GM19467 (cell line): ENCODE data around the gene MLKL.
A peak's percentile ranks its signal among the peaks of the same experiment; 100 is the strongest.

Experiments
- ATAC-seq: cut with Tn5 transposase; IDR thresholded peaks from one replicate; pipeline ENCODE4 v1.9.1; 2021; ENCODE audit warnings: mild to moderate bottlenecking, moderate library complexity; ENCODE audit not compliant: unreplicated experiment

The MLKL gene

DNA sequence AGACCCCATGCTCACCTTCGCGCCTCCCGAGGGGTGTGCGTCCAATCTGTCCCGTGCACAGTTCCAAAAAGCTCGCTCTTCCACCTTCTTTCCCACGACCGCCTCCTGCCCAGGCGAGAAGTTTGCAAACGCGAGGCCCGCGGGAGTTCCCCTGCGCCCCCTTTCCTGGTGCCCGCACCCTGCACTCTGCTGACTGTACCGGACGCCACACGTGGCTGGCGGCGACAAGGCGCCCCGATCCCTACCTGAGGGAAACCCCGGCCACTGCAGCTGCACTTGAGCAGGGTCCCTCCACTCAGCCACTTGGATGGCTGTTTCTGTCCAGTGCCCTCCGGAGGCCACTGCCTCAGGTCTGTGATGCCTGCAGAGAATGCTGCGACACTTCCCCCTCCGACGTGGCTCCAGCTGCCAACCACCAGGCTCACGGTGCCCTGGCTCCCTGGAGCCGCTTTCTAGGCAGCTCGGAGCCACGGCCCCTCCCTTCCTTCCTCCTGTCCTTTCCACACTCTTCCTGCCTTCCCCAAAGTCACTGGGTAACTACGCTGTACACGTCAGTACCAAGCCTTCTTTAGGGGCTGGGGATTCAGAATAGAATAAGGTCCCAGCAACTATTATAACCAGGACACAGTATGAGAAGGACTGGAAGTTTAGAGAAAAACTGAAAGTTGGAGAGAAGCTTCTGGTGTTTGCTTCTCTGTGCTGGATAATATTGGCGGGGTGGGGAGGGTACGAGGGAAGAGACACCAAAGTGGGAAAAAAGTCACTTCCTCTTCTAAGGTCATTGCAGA is at the start of gene MLKL:
TSS of gene MLKL (minus strand) at position 425 of the 788 bp plus-strand sequence. CDS start 5,105 bp downstream, outside the sequence.
- ATAC-seq, result peak; percentile 40

- ATAC-seq, result no peak
Measured at GRCh38 chr16:74749291-74750055, 48.8 kb upstream of the MLKL start.

- ATAC-seq, result no peak
Measured at GRCh38 chr16:74748616-74749026, 48.0 kb upstream of the MLKL start.

DNA sequence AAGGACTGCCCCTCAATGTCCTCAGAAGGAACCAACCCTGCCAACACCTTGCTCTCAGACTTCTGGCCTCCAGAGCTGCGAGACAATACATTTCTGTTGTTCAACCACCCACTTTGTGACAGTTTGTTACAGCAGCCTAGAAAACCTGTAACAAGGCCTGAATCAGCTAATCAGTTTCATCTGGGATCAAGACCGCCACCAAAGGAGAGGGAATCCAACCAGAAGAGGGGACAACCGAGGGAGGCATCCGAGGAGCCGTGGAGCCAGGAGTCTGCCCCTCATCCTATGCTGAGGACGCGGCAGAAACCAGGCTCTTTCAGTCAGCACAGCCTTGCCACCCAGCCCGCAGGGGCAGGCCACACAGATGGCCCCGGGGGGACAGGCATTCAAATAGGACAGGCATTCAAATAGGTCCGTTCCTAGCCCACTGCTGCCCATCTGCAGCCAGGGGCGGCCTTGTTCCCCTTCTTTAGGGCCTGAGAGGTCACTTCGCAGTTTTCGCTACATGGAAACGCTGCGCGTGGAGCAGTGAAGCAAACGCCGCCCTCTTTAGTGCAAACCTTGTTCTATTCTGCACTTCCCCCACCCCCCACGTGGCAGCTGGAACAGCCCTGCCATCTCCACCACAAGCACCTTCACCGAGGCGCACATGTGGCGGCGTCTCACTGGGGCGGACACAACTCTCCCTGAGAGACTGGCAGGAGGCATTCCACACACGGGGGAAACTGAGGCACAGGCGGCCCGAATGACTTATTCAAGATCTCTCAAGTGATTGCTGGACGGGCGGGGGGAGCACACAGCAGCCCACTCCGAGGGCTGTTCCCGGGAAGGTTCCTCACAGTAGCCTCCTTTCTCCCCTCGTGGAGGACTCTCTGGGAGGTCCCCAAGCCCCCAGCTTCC is 47.3 kb upstream of the MLKL start:
- no peak for ATAC-seq

DNA sequence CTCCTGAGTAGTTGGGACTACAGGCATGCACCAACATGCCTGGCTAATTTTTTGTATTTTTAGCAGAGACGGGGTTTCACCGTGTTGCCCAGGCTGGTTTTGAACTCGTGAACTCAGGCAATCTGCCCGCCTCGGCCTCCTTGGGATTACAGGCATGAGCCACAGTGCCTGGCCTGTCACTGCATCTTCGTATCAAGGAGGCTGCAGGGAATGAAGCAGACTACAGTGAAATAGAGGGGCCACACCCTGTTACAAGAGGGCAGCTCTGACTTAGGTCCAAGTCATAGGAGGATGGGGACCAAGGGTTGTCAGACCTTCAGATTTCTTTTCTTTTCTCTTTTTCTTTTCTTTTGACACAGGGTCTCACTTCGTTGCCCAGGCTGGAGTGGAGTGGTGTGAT is 45.3 kb upstream of the MLKL start:
- ATAC-seq, result no peak

DNA sequence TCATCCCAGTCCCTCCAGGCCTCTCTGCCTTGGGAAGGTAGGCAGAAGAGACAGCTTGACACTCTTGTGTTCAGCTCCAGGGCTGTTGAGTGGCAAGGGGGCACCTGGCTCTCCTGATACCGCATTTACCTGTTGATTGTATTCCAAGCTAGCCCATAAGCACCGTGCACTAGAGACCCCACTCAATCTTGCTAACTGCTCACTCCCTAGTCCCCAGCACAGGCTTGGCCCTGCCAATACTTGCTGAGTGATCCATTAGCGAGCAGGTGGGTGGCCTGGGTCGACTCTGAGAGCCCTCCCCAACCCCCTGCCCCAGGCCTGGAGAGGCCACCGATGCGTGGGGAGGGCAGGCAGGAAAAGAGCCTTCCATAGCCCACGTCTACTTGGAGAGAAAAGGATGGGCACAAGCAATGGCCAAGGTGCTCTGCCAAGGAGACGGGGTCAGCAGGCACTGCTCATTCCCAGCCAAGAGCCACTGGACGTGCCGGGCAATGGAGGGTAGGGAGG is 44.5 kb upstream of the MLKL start:
- no peak for ATAC-seq

DNA sequence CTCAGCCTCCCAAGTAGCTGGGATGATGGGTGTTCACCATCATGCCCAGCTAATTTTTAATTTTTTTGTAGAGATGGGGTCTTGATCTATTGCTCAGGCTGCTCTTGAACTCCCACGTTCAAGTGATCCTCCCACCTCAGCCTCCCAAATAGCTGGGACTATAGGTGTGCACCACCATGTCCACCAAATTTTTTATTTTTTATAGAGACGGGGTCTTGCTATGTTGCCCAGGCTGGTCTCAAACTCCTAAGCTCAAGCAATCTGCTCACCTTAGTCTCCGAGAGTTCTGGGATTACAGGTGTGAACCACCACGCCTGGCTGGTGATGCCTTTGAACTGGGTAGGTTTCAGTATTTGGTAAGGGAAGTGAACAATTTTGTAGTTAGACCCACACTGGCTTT is 43.9 kb upstream of the MLKL start:
- ATAC-seq, result no peak

GRCh38 chr16:74743668-74744299 is 43.1 kb upstream of the MLKL start:
- no peak for ATAC-seq

DNA sequence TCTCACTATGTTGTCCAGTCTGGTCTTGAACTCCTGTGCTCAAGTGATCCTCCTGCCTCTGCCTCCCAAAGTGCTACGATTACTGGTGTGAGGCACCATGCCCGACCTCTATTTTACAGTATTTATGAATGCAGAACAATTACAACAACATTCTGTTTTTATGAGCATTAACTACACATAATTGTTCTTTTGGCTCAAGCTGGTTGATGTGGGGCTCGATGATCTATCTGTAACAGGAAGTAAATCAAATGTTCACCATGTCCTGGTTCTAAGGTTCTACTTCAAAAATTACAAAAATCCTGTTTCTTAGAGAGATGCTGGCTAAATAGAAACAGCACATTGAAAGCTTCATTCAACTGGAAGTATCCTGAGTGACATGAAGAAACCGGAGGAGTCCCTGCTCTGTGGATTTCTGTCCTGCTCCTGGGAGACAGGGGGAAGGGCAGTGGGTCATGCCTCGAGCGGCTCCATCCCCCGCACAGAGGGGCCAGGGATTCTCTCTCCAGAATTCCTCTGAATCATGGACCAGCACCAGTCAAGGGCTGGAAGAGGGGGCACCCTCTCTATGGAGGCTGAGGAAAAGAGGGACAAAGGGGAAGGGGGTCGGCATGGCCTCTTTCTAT is 42.5 kb upstream of the MLKL start:
- no peak for ATAC-seq

DNA sequence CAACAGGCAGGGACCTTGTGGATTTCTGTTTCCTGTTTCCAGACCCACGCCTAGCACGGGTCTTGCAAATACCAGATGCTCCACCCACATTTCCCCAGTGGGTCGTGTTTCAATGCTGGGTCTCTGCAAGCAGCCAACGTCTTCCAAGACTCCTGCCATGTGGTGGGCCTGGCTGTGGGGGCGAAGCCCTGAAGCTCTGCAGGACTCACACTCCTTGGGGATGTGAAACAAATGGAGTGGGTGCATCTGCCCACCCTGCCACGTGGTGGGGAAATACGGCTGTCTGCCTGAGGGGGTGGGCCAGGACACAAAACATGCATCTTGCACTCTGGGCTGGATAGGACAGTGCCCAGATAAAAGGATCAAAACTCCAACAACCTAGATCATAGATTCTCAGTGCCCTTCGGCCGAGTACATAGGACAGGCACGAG is 41.4 kb upstream of the MLKL start:
- ATAC-seq, result no peak

GRCh38 chr16:74740795-74741304 is 40.2 kb upstream of the MLKL start:
- no peak for ATAC-seq

- ATAC-seq, result no peak
Measured at GRCh38 chr16:74739275-74739674, 38.6 kb upstream of the MLKL start.

GRCh38 chr16:74738816-74739215 is 38.2 kb upstream of the MLKL start:
- ATAC-seq, result no peak

GRCh38 chr16:74738113-74738541 is 37.5 kb upstream of the MLKL start:
- ATAC-seq, result no peak

DNA sequence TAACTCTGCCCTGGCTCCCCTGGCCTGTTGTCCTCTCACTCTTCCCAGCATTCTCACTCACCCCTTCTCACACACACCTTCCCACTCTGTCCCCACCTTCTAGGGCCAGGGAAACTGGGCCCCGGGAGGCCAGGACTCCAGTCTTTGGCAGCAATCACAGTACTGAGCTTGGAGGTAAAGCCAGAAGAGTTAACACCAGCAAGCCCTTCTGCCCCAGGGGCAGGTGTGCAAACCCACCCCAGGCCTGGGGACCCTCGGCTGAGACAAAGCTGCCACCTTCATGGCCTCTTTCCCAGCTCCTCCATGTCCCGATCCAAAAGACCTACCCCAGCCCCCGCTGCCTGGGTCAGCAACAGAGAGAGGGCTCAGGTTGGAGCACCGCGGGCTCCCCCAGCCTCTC is 36.9 kb upstream of the MLKL start:
- no peak for ATAC-seq

DNA sequence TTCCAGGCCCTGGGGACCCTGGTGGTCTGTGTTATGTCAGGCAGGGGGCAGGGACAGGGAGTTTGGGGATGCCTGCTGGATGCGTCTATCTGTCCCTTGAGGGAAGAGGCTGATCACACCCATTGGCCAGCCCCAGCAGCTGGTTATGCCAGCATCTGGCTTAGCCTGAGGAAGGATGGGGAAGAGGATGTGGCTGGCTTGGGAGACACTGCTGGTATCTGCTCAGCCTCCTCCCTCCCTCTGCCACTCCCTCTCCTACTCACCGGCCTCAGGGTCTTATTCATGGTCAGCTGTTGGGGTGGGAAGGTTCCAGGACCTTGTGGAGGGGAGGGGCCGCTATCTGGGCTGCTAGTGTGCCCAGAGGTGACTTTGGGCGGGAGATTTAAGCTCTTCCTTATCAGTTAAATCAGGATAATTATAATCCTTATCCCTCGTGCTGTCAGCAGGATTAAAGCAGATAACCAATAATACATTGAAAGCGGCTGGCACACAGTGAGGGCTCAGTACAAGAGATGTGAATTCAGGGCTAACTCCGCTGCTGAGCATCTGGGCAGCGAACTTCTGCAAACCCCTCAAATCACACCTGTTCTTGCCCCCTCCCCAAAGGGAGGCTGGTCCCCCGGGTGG is 36.0 kb upstream of the MLKL start:
- no peak for ATAC-seq

DNA sequence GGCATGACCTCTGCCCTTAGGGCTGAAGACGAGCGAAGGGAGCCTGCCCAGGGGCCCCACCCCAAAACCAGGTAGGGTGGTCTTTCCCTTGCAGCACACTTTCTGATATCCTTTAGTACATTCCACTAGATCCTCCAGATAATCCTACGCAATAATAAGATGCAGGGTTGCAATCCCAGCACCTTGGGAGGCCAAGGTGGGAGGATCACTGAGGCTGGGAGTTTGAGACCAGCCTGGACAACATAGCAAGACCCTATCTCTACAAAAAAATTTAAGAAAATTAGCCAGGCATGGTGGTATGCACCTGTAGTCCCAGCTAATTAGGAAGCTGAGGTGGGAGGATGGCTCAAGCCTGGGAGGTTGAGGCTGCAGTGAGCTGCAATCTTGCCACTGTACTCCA is 34.9 kb upstream of the MLKL start:
- ATAC-seq, result no peak

DNA sequence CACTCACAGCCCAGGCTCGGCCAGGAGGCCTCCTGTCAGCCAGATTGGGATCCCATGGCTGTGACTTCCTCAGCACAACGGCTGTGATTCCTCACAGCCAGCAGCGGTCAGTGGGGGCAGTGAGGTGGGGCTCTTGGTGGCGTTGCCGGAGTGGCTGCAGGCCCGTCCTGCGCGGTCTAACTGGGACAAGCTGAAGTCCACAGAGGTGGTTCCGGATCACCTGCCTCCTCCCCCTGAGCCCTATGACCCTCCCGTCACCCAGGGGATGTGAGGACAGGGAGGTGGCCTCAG is 34.4 kb upstream of the MLKL start:
- ATAC-seq, result no peak

- ATAC-seq, result no peak
Measured at GRCh38 chr16:74734361-74735161, 33.9 kb upstream of the MLKL start.
